Measurements from ENCODE around the gene TPI1.

TPI1 gene

DNA sequence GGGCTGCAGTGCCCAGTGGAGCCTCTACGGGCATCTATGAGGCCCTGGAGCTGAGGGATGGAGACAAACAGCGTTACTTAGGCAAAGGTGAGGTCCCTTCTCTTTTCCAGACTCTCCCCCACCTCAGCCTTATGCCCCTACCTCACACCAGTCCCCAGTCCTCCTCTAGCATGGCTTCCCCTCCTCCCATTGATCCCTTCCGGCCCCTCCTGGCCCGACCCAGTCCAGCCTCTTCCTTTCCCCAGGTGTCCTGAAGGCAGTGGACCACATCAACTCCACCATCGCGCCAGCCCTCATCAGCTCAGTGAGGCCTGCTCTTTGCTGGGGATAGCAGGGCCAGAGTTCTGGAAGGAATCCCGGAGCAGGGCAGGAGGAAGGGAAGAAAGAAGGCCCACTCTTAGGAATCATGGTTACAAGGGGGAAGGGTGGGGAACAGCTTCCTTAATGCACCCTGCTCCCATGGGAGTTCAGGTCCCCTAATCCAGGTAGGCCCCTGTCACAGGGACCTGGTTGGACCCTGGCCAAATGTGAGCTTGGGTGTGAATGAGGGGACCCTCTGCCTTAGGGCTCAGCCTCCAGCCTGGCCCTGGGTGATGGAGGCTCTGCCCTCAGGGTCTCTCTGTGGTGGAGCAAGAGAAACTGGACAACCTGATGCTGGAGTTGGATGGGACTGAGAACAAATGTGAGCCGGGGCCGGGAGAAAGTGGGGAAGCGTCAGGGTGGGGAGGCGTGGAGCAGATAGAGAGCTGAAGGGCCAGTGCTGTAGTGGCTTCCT is 49.3 kb downstream of the TPI1 start:
- no peaks in the 10 kb centered on the region for H3K36me3 ChIP-seq (ENCODE audit: insufficient read depth)
- H3K4me3 ChIP-seq (IDR thresholded peaks at IDR 0.05; ENCODE audit: insufficient read depth, low read depth, low read length): no peak overlapping the region

DNA sequence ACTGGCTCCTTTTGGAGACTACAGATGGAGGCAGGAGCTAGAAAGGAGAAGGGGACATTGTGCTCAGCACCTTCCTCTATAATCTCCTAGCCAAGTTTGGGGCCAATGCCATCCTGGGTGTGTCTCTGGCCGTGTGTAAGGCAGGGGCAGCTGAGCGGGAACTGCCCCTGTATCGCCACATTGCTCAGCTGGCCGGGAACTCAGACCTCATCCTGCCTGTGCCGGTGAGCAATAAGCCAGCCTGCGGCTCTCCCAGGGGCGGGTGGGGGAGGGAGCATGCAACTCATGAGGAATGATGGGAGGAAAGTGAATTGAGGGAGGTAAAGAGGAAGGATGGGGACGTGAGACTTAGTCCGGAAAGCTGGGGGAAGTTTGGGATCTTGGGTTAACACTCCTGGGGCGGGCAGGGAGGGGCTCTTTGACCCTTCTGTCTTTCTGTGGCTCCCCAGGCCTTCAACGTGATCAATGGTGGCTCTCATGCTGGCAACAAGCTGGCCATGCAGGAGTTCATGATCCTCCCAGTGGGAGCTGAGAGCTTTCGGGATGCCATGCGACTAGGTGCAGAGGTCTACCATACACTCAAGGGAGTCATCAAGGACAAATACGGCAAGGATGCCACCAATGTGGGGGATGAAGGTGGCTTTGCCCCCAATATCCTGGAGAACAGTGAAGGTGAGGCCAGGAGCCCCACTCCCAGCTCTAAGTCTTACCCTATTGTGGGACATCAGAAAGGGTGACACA is 50.3 kb downstream of the TPI1 start:
- Histone ChIP-seq H3K27ac (no peak overlapping the region), H3K4me2 (no peak overlapping the region), H3K36me3 (ENCODE audit: insufficient read depth) (no peaks in the 10 kb centered on the region), H3K9ac (no peak overlapping the region), H3K4me1 (ENCODE audit: low read depth, poor library complexity, severe bottlenecking) (peaks cover 23% of the 10 kb centered on the region), H3K79me2 (ENCODE audit: insufficient read depth, low read depth) (no peaks in the 10 kb centered on the region), H4K20me1 (ENCODE audit: insufficient read depth) (no peaks in the 10 kb centered on the region), H3K4me3 (IDR thresholded peaks at IDR 0.05; ENCODE audit: insufficient read depth, low read depth, low read length) (no peak overlapping the region), H3K27me3 (ENCODE audit: insufficient read depth, low read depth) (peaks cover 3% of the 10 kb centered on the region; the same call in 1 of the 2 replicates), H2AFZ (ENCODE audit: low read depth) (no peak overlapping the region)
- TF ChIP-seq, protein P1, sequence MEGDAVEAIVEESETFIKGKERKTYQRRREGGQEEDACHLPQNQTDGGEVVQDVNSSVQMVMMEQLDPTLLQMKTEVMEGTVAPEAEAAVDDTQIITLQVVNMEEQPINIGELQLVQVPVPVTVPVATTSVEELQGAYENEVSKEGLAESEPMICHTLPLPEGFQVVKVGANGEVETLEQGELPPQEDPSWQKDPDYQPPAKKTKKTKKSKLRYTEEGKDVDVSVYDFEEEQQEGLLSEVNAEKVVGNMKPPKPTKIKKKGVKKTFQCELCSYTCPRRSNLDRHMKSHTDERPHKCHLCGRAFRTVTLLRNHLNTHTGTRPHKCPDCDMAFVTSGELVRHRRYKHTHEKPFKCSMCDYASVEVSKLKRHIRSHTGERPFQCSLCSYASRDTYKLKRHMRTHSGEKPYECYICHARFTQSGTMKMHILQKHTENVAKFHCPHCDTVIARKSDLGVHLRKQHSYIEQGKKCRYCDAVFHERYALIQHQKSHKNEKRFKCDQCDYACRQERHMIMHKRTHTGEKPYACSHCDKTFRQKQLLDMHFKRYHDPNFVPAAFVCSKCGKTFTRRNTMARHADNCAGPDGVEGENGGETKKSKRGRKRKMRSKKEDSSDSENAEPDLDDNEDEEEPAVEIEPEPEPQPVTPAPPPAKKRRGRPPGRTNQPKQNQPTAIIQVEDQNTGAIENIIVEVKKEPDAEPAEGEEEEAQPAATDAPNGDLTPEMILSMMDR (conservative IDR thresholded peaks at IDR 0.05; ENCODE audit: low read depth, low read length): no peak

More for the DNA sequence above, 49.3 kb downstream of the TPI1 start:
- peaks cover 14% of the 10 kb centered on the region for H3K4me1 ChIP-seq (ENCODE audit: low read depth, poor library complexity, severe bottlenecking)
- no peak overlapping the region for H3K4me2 ChIP-seq
- H3K9ac ChIP-seq: no peak overlapping the region
- no peak overlapping the region for H3K27ac ChIP-seq
- H4K20me1 ChIP-seq (ENCODE audit: insufficient read depth): no peaks in the 10 kb centered on the region
- peaks cover 4% of the 10 kb centered on the region; the same call in 1 of the 2 replicates for H3K27me3 ChIP-seq (ENCODE audit: insufficient read depth, low read depth)
- H3K79me2 ChIP-seq (ENCODE audit: insufficient read depth, low read depth): no peaks in the 10 kb centered on the region
- H2AFZ ChIP-seq (ENCODE audit: low read depth): no peak overlapping the region
- TF ChIP-seq, protein P1 (conservative IDR thresholded peaks at IDR 0.05; ENCODE audit: low read depth, low read length): no peak

DNA sequence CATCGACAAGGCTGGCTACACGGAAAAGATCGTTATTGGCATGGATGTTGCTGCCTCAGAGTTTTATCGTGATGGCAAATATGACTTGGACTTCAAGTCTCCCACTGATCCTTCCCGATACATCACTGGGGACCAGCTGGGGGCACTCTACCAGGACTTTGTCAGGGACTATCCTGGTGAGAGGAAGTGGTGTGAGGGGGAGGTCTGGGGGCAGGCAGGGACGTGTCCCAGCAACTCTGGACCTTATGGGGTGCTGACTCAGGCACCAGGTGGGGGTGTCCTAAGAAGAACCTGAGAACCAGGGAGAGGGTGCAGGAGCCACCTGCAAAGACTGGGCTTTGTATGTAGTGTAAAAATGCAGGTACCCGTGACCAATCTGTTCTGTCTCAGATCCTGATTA is 52.3 kb downstream of the TPI1 start:
- Histone ChIP-seq H3K9ac (no peak overlapping the region), H2AFZ (ENCODE audit: low read depth) (no peak overlapping the region), H3K36me3 (ENCODE audit: insufficient read depth) (no peaks in the 10 kb centered on the region), H3K4me3 (IDR thresholded peaks at IDR 0.05; ENCODE audit: insufficient read depth, low read depth, low read length) (no peak overlapping the region), H3K4me2 (no peak overlapping the region), H3K79me2 (ENCODE audit: insufficient read depth, low read depth) (no peaks in the 10 kb centered on the region), H3K4me1 (ENCODE audit: low read depth, poor library complexity, severe bottlenecking) (peaks cover 22% of the 10 kb centered on the region), H3K27ac (no peak overlapping the region), H4K20me1 (ENCODE audit: insufficient read depth) (no peaks in the 10 kb centered on the region), H3K27me3 (ENCODE audit: insufficient read depth, low read depth) (peaks cover 3% of the 10 kb centered on the region; the same call in 1 of the 2 replicates)
- TF ChIP-seq, protein P1 (conservative IDR thresholded peaks at IDR 0.05; ENCODE audit: low read depth, low read length): no peak

All from KMS-11 (cell line).